ENCODE results near the gene MREG.

DNA sequence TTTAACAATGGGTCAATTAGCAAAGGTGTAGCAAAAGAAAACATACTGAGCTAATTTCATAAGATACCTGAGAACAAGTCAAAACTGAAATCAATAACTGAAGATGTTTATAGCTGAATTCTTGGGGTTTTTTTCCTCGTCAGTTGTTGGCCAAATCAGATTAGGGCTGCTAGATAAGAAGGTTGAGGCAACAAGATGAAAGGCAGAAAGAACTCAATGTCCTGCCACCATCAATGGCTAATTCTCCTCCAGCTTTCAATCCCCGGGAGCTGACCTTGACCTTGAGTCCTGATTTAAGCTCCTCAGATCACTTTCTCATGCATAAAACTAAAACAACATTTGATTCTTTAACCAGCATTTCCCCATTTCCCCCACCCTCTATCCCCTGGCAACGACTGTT is 61.8 kb downstream of the MREG start:
- TF ChIP-seq, protein P1, sequence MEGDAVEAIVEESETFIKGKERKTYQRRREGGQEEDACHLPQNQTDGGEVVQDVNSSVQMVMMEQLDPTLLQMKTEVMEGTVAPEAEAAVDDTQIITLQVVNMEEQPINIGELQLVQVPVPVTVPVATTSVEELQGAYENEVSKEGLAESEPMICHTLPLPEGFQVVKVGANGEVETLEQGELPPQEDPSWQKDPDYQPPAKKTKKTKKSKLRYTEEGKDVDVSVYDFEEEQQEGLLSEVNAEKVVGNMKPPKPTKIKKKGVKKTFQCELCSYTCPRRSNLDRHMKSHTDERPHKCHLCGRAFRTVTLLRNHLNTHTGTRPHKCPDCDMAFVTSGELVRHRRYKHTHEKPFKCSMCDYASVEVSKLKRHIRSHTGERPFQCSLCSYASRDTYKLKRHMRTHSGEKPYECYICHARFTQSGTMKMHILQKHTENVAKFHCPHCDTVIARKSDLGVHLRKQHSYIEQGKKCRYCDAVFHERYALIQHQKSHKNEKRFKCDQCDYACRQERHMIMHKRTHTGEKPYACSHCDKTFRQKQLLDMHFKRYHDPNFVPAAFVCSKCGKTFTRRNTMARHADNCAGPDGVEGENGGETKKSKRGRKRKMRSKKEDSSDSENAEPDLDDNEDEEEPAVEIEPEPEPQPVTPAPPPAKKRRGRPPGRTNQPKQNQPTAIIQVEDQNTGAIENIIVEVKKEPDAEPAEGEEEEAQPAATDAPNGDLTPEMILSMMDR (conservative IDR thresholded peaks at IDR 0.05; ENCODE audit: low read depth in 2 of 2) = no peak
- TF ChIP-seq, protein P2, sequence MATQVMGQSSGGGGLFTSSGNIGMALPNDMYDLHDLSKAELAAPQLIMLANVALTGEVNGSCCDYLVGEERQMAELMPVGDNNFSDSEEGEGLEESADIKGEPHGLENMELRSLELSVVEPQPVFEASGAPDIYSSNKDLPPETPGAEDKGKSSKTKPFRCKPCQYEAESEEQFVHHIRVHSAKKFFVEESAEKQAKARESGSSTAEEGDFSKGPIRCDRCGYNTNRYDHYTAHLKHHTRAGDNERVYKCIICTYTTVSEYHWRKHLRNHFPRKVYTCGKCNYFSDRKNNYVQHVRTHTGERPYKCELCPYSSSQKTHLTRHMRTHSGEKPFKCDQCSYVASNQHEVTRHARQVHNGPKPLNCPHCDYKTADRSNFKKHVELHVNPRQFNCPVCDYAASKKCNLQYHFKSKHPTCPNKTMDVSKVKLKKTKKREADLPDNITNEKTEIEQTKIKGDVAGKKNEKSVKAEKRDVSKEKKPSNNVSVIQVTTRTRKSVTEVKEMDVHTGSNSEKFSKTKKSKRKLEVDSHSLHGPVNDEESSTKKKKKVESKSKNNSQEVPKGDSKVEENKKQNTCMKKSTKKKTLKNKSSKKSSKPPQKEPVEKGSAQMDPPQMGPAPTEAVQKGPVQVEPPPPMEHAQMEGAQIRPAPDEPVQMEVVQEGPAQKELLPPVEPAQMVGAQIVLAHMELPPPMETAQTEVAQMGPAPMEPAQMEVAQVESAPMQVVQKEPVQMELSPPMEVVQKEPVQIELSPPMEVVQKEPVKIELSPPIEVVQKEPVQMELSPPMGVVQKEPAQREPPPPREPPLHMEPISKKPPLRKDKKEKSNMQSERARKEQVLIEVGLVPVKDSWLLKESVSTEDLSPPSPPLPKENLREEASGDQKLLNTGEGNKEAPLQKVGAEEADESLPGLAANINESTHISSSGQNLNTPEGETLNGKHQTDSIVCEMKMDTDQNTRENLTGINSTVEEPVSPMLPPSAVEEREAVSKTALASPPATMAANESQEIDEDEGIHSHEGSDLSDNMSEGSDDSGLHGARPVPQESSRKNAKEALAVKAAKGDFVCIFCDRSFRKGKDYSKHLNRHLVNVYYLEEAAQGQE (IDR thresholded peaks at IDR 0.05; ENCODE audit: unreplicated experiment) = no peak
- TF ChIP-seq POLR2AphosphoS5 (IDR thresholded peaks at IDR 0.05; ENCODE audit: low read depth) (no peak), JUNB (IDR thresholded peaks at IDR 0.05; ENCODE audit: unreplicated experiment) (no peak), EZH2 (IDR thresholded peaks at IDR 0.05; ENCODE audit: low read depth, unreplicated experiment) (no peak), EZH2phosphoT487 (IDR thresholded peaks at IDR 0.05; ENCODE audit: unreplicated experiment) (no peak), CREB1 (CRISPR knock-in tag; IDR thresholded peaks at IDR 0.05; ENCODE audit: low read depth) (no peak)
- TF ChIP-seq, protein P3, sequence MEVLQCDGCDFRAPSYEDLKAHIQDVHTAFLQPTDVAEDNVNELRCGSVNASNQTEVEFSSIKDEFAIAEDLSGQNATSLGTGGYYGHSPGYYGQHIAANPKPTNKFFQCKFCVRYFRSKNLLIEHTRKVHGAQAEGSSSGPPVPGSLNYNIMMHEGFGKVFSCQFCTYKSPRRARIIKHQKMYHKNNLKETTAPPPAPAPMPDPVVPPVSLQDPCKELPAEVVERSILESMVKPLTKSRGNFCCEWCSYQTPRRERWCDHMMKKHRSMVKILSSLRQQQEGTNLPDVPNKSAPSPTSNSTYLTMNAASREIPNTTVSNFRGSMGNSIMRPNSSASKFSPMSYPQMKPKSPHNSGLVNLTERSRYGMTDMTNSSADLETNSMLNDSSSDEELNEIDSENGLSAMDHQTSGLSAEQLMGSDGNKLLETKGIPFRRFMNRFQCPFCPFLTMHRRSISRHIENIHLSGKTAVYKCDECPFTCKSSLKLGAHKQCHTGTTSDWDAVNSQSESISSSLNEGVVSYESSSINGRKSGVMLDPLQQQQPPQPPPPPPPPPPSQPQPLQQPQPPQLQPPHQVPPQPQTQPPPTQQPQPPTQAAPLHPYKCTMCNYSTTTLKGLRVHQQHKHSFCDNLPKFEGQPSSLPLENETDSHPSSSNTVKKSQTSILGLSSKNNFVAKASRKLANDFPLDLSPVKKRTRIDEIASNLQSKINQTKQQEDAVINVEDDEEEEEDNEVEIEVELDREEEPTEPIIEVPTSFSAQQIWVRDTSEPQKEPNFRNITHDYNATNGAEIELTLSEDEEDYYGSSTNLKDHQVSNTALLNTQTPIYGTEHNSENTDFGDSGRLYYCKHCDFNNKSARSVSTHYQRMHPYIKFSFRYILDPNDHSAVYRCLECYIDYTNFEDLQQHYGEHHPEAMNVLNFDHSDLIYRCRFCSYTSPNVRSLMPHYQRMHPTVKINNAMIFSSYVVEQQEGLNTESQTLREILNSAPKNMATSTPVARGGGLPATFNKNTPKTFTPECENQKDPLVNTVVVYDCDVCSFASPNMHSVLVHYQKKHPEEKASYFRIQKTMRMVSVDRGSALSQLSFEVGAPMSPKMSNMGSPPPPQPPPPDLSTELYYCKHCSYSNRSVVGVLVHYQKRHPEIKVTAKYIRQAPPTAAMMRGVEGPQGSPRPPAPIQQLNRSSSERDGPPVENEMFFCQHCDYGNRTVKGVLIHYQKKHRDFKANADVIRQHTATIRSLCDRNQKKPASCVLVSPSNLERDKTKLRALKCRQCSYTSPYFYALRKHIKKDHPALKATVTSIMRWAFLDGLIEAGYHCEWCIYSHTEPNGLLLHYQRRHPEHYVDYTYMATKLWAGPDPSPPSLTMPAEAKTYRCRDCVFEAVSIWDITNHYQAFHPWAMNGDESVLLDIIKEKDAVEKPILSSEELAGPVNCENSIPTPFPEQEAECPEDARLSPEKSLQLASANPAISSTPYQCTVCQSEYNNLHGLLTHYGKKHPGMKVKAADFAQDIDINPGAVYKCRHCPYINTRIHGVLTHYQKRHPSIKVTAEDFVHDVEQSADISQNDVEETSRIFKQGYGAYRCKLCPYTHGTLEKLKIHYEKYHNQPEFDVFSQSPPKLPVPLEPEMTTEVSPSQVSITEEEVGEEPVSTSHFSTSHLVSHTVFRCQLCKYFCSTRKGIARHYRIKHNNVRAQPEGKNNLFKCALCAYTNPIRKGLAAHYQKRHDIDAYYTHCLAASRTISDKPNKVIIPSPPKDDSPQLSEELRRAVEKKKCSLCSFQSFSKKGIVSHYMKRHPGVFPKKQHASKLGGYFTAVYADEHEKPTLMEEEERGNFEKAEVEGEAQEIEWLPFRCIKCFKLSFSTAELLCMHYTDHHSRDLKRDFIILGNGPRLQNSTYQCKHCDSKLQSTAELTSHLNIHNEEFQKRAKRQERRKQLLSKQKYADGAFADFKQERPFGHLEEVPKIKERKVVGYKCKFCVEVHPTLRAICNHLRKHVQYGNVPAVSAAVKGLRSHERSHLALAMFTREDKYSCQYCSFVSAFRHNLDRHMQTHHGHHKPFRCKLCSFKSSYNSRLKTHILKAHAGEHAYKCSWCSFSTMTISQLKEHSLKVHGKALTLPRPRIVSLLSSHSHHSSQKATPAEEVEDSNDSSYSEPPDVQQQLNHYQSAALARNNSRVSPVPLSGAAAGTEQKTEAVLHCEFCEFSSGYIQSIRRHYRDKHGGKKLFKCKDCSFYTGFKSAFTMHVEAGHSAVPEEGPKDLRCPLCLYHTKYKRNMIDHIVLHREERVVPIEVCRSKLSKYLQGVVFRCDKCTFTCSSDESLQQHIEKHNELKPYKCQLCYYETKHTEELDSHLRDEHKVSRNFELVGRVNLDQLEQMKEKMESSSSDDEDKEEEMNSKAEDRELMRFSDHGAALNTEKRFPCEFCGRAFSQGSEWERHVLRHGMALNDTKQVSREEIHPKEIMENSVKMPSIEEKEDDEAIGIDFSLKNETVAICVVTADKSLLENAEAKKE (CRISPR knock-in tag; IDR thresholded peaks at IDR 0.05) = no peak
- TF ChIP-seq, protein P4, sequence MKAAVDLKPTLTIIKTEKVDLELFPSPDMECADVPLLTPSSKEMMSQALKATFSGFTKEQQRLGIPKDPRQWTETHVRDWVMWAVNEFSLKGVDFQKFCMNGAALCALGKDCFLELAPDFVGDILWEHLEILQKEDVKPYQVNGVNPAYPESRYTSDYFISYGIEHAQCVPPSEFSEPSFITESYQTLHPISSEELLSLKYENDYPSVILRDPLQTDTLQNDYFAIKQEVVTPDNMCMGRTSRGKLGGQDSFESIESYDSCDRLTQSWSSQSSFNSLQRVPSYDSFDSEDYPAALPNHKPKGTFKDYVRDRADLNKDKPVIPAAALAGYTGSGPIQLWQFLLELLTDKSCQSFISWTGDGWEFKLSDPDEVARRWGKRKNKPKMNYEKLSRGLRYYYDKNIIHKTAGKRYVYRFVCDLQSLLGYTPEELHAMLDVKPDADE (IDR thresholded peaks at IDR 0.05) = no peak

All from GM23338 (cell line).